Omental fat pad (tissue), 4 donors: ENCODE measurements around the gene DACH1. TPM values are rescaled to one million over a fixed set of nuclear protein-coding genes. Genes with fewer than 3 reads are reported as not detected.

Experiments
- ATAC-seq: fragments of 150-250 bp; one replicate; pipeline ENCODE4 v1.9.1; 2016; ENCODE audit warnings: mild to moderate bottlenecking, moderate library complexity; ENCODE audit not compliant: low FRiP score
- DNase-seq: peaks from one replicate; pipeline ENCODE4 v3.0.0-alpha.2; 2019; ENCODE audit warnings: low spot score
- CTCF ChIP-seq, 3 donors: fragments of 450-650 bp; IDR thresholded peaks; one replicate each; pipeline ENCODE4 v1.5.1; 2016 to 2017; ENCODE audit warnings: antibody characterized with exemption in 3 of 3, mild to moderate bottlenecking in 3 of 3, moderate library complexity in 2 of 3
- total RNA-seq, 4 donors: library from RNA; depleted of rRNA; stranded (reverse); fragments of >200 nt; gene quantifications; one replicate each; pipeline ENCODE4 v1.1.0, GENCODE V29; 2016

Gene DACH1
- total RNA-seq, 4 donors from 2014 or later = 1.1 to 10.4 (median 2.8) TPM

- ATAC-seq (no peak), DNase-seq (no peak)
- TF ChIP-seq CTCF (IDR thresholded peaks at IDR 0.05) = no peak
Measured at GRCh38 chr13:71464686-71465085, 402.3 kb downstream of the DACH1 start.

- ATAC-seq = no peak
- TF ChIP-seq CTCF (IDR thresholded peaks at IDR 0.05) = no peak
- no peak for DNase-seq
Measured at GRCh38 chr13:71461892-71462291, 405.1 kb downstream of the DACH1 start.

- DNase-seq = no peak
- no peak for ATAC-seq
- TF ChIP-seq CTCF (IDR thresholded peaks at IDR 0.05) = no peak
Measured at GRCh38 chr13:71460211-71460610, 406.8 kb downstream of the DACH1 start.

- no peak for ATAC-seq
- no peak for TF ChIP-seq CTCF (IDR thresholded peaks at IDR 0.05)
- DNase-seq = no peak
Measured at GRCh38 chr13:71459708-71460107, 407.3 kb downstream of the DACH1 start.

- TF ChIP-seq CTCF (IDR thresholded peaks at IDR 0.05) = no peak
- no peak for DNase-seq
- ATAC-seq = no peak
Measured at GRCh38 chr13:71457645-71458044, 409.4 kb downstream of the DACH1 start.

GRCh38 chr13:71456136-71456535 is 410.9 kb downstream of the DACH1 start:
- TF ChIP-seq CTCF (IDR thresholded peaks at IDR 0.05) = no peak
- no peak for DNase-seq
- ATAC-seq = no peak

- no peak for TF ChIP-seq CTCF (IDR thresholded peaks at IDR 0.05)
- ATAC-seq = no peak
- no peak for DNase-seq
Measured at GRCh38 chr13:71454509-71454908, 412.5 kb downstream of the DACH1 start.
